Measurements from ENCODE around the gene MFSD1. TPM values are rescaled to one million over a fixed set of nuclear protein-coding genes. Genes with fewer than 3 reads are reported as not detected.
A peak's percentile ranks its signal among the peaks of the same experiment; 100 is the strongest.
"Not testable (repeated sequence)": the region's sequence is repeated elsewhere in the genome, so short reads cannot be mapped to it uniquely, and the experiment has no call there.

MFSD1 gene
- total RNA-seq, 2 donors from 2014 or later = 11.2 to 17.5 TPM

- Mint-ChIP-seq H3K27ac (no peak overlapping the region), H3K4me3 (no peak overlapping the region), H3K36me3 (ENCODE audit: insufficient read depth in 2 of 2) (peaks cover 0 to 1% of the 10 kb centered on the region in 2 donors), H3K4me1 (ENCODE audit: low read depth) (no peaks in the 10 kb centered on the region), H3K9me3 (peaks cover 0 to 1% of the 10 kb centered on the region in 2 donors), H3K27me3 (ENCODE audit: low read depth) (no peaks in the 10 kb centered on the region)
- DNase-seq (no peak), ATAC-seq (replicated peaks in 1 of 2) (no peak)
Observed at GRCh38 chr3:158782283-158782989, 19.4 kb upstream of the MFSD1 start.

- no peaks in the 10 kb centered on the region for H3K4me1 Mint-ChIP-seq (ENCODE audit: low read depth)
- ATAC-seq (replicated peaks in 1 of 2) = no peak
Observed at GRCh38 chr3:158783051-158783450, 18.8 kb upstream of the MFSD1 start.

GRCh38 chr3:158785972-158786371 lies 15.9 kb upstream of the MFSD1 start:
- H3K27ac Mint-ChIP-seq = no peak overlapping the region

More at GRCh38 chr3:158783051-158783450, 18.8 kb upstream of the MFSD1 start:
- Mint-ChIP-seq H3K4me3 (no peak overlapping the region), H3K9me3 (peaks cover 0 to 1% of the 10 kb centered on the region in 2 donors), H3K27me3 (ENCODE audit: low read depth) (no peaks in the 10 kb centered on the region), H3K27ac (no peak overlapping the region), H3K36me3 (ENCODE audit: insufficient read depth in 2 of 2) (peaks cover 0 to 1% of the 10 kb centered on the region in 2 donors)
- no peak for DNase-seq

GRCh38 chr3:158788446-158788845 lies 13.4 kb upstream of the MFSD1 start:
- Mint-ChIP-seq H3K27ac (no peak overlapping the region), H3K9me3 (peaks cover 0 to 1% of the 10 kb centered on the region in 2 donors), H3K27me3 (ENCODE audit: low read depth) (no peaks in the 10 kb centered on the region), H3K4me1 (ENCODE audit: low read depth) (peaks cover 5% of the 10 kb centered on the region), H3K4me3 (no peak overlapping the region), H3K36me3 (ENCODE audit: insufficient read depth in 2 of 2) (peaks cover 0 to 1% of the 10 kb centered on the region in 2 donors)
- ATAC-seq (replicated peaks in 1 of 2) (no peak), DNase-seq (no peak)

More at GRCh38 chr3:158785972-158786371, 15.9 kb upstream of the MFSD1 start:
- Mint-ChIP-seq H3K27me3 (ENCODE audit: low read depth) (no peaks in the 10 kb centered on the region), H3K36me3 (ENCODE audit: insufficient read depth in 2 of 2) (peaks cover 0 to 1% of the 10 kb centered on the region in 2 donors), H3K4me3 (no peak overlapping the region), H3K4me1 (ENCODE audit: low read depth) (peaks cover under 1% of the 10 kb centered on the region), H3K9me3 (peaks cover 0 to 1% of the 10 kb centered on the region in 2 donors)
- ATAC-seq (replicated peaks in 1 of 2) = no peak
- DNase-seq = no peak

- no peaks in the 10 kb centered on the region for H3K27me3 Mint-ChIP-seq (ENCODE audit: low read depth)
- peaks cover 0 to 1% of the 10 kb centered on the region in 2 donors for H3K9me3 Mint-ChIP-seq
- H3K36me3 Mint-ChIP-seq (ENCODE audit: insufficient read depth in 2 of 2) = peaks cover 0 to 1% of the 10 kb centered on the region in 2 donors
- ATAC-seq (replicated peaks in 1 of 2) = no peak
- no peak overlapping the region for H3K27ac Mint-ChIP-seq
- peaks cover 5% of the 10 kb centered on the region for H3K4me1 Mint-ChIP-seq (ENCODE audit: low read depth)
- no peak overlapping the region for H3K4me3 Mint-ChIP-seq
- no peak for DNase-seq
Observed at GRCh38 chr3:158789592-158789991, 12.3 kb upstream of the MFSD1 start.

GRCh38 chr3:158790901-158791589 lies 10.8 kb upstream of the MFSD1 start:
- H3K27me3 Mint-ChIP-seq (ENCODE audit: low read depth) = no peaks in the 10 kb centered on the region
- peaks cover 0 to under 1% of the 10 kb centered on the region in 2 donors for H3K36me3 Mint-ChIP-seq (ENCODE audit: insufficient read depth in 2 of 2)
- H3K4me3 Mint-ChIP-seq = peak overlapping the region; percentile 71 to 95
- peak; percentile 51 to 53 for ATAC-seq (replicated peaks in 1 of 2)
- peak; percentile 25 to 42 for DNase-seq
- no peaks in the 10 kb centered on the region for H3K9me3 Mint-ChIP-seq
- peak overlapping the region; percentile 77 for H3K27ac Mint-ChIP-seq
- H3K4me1 Mint-ChIP-seq (ENCODE audit: low read depth) = peaks cover 5% of the 10 kb centered on the region

GRCh38 chr3:158791590-158791920 lies 10.3 kb upstream of the MFSD1 start:
- not testable (repeated sequence) for H3K4me3 Mint-ChIP-seq; DNase-seq; H3K4me1 Mint-ChIP-seq (ENCODE audit: low read depth); H3K27me3 Mint-ChIP-seq (ENCODE audit: low read depth); H3K9me3 Mint-ChIP-seq; H3K36me3 Mint-ChIP-seq (ENCODE audit: insufficient read depth in 2 of 2); ATAC-seq (replicated peaks in 1 of 2); H3K27ac Mint-ChIP-seq

GRCh38 chr3:158792709-158793108 lies 9.1 kb upstream of the MFSD1 start:
- no peaks in the 10 kb centered on the region for H3K36me3 Mint-ChIP-seq (ENCODE audit: insufficient read depth in 2 of 2)
- H3K9me3 Mint-ChIP-seq = no peaks in the 10 kb centered on the region
- H3K27me3 Mint-ChIP-seq (ENCODE audit: low read depth) = no peaks in the 10 kb centered on the region
- no peak overlapping the region for H3K4me3 Mint-ChIP-seq
- H3K4me1 Mint-ChIP-seq (ENCODE audit: low read depth) = peaks cover 5% of the 10 kb centered on the region
- DNase-seq = no peak
- ATAC-seq (replicated peaks in 1 of 2) = no peak
- H3K27ac Mint-ChIP-seq = no peak overlapping the region

GRCh38 chr3:158794206-158794605 lies 7.6 kb upstream of the MFSD1 start:
- no peaks in the 10 kb centered on the region for H3K27me3 Mint-ChIP-seq (ENCODE audit: low read depth)
- no peak overlapping the region for H3K27ac Mint-ChIP-seq
- no peaks in the 10 kb centered on the region for H3K9me3 Mint-ChIP-seq

GRCh38 chr3:158794936-158795518 lies 6.8 kb upstream of the MFSD1 start:
- ATAC-seq (replicated peaks in 1 of 2) (peak in 1 of 2 donors; percentile 33), DNase-seq (no peak)
- Mint-ChIP-seq H3K27ac (no peak overlapping the region), H3K4me3 (no peak overlapping the region), H3K27me3 (ENCODE audit: low read depth) (no peaks in the 10 kb centered on the region), H3K36me3 (ENCODE audit: insufficient read depth in 2 of 2) (no peaks in the 10 kb centered on the region), H3K9me3 (no peaks in the 10 kb centered on the region), H3K4me1 (ENCODE audit: low read depth) (peaks cover 5% of the 10 kb centered on the region)

More at GRCh38 chr3:158794206-158794605, 7.6 kb upstream of the MFSD1 start:
- H3K4me3 Mint-ChIP-seq = no peak overlapping the region
- no peak for DNase-seq
- no peaks in the 10 kb centered on the region for H3K36me3 Mint-ChIP-seq (ENCODE audit: insufficient read depth in 2 of 2)
- no peak for ATAC-seq (replicated peaks in 1 of 2)
- H3K4me1 Mint-ChIP-seq (ENCODE audit: low read depth) = peaks cover 5% of the 10 kb centered on the region

- peak in 1 of 2 donors; percentile 5 for DNase-seq
- H3K27ac Mint-ChIP-seq = peak overlapping the region; percentile 92
- H3K36me3 Mint-ChIP-seq (ENCODE audit: insufficient read depth in 2 of 2) = no peaks in the 10 kb centered on the region
- no peaks in the 10 kb centered on the region for H3K9me3 Mint-ChIP-seq
- ATAC-seq (replicated peaks in 1 of 2) = no peak
- H3K27me3 Mint-ChIP-seq (ENCODE audit: low read depth) = no peaks in the 10 kb centered on the region
- H3K4me1 Mint-ChIP-seq (ENCODE audit: low read depth) = peaks cover 17% of the 10 kb centered on the region
- peak overlapping the region; percentile 92 to 97 for H3K4me3 Mint-ChIP-seq
Observed at GRCh38 chr3:158801201-158801600, 653 bp upstream of the MFSD1 start.

- Mint-ChIP-seq H3K4me3 (peak overlapping the region; percentile 92 to 97), H3K27ac (peak overlapping the region; percentile 46), H3K36me3 (ENCODE audit: insufficient read depth in 2 of 2) (no peaks in the 10 kb centered on the region), H3K9me3 (no peaks in the 10 kb centered on the region), H3K27me3 (ENCODE audit: low read depth) (no peaks in the 10 kb centered on the region), H3K4me1 (ENCODE audit: low read depth) (peaks cover 17% of the 10 kb centered on the region)
- DNase-seq (peak in 1 of 2 donors; percentile 13), ATAC-seq (replicated peaks in 1 of 2) (peak; percentile 2 to 8)
Observed at GRCh38 chr3:158802409-158803268, 785 bp downstream of the MFSD1 start.

Data from activated T-cell treated with anti-CD3 and anti-CD28 coated beads, Interleukin-2, amount 50 U/mL, for 72 hours (primary cell).